SK-N-SH (cell line): Measurements from ENCODE around the gene HS3ST3A1.

Source experiments
- CHD2 ChIP-seq: fragments of 150-350 bp; IDR thresholded peaks from 2 replicates; pipeline ENCODE4 v1.6.1; 2018; ENCODE audit warnings: low read length; ENCODE audit not compliant: partially characterized antibody
- EP300 ChIP-seq, 2 experiments: IDR thresholded peaks; 2 replicates each; pipeline versions ENCODE4 v1.4.0 to v1.6.1; 2012; ENCODE audit warnings: borderline replicate concordance in 1 of 2, low read depth in 1 of 2, low read length in 1 of 2
- IRF3 ChIP-seq: fragments of 150-350 bp; IDR thresholded peaks from 2 replicates; pipeline ENCODE4 v1.6.1; 2016; ENCODE audit warnings: mild to moderate bottlenecking, low read depth, low read length
- RAD21 ChIP-seq: IDR thresholded peaks from 2 replicates; pipeline ENCODE4 v1.6.1; 2012; ENCODE audit warnings: mild to moderate bottlenecking, low read length
- TF ChIP-seq, protein P1 (sequence below): fragments of 200-600 bp; sonication (generic); IDR thresholded peaks from 2 replicates; pipeline ENCODE4 v1.6.1; 2017; ENCODE audit warnings: antibody characterized with exemption, mild to moderate bottlenecking, moderate library complexity

DNA sequence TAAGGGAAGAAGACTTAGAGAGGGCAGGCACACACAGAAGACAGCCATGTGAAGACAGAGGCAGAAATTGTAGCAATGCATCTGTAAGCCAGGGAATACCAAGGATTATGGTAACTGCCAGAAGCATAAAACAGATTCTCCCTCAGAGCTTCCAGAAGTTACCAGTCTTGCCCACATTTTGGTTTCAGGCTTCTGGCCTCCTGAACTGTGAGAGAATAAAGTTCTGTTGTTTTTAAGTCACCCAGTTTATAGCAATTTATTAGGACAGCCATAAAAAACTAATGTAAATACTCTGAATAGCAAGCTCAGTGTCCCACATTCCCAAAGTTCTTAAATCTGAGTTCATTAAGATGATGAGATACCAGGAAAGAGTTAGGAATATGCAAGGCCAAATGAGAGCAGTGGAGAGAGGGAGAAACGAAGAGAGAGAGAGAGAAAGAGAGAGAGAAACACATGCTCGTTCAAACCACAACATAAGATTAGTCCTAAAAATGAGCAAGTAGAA, 123.4 kb downstream of the HS3ST3A1 start:
- TF ChIP-seq, protein P1, sequence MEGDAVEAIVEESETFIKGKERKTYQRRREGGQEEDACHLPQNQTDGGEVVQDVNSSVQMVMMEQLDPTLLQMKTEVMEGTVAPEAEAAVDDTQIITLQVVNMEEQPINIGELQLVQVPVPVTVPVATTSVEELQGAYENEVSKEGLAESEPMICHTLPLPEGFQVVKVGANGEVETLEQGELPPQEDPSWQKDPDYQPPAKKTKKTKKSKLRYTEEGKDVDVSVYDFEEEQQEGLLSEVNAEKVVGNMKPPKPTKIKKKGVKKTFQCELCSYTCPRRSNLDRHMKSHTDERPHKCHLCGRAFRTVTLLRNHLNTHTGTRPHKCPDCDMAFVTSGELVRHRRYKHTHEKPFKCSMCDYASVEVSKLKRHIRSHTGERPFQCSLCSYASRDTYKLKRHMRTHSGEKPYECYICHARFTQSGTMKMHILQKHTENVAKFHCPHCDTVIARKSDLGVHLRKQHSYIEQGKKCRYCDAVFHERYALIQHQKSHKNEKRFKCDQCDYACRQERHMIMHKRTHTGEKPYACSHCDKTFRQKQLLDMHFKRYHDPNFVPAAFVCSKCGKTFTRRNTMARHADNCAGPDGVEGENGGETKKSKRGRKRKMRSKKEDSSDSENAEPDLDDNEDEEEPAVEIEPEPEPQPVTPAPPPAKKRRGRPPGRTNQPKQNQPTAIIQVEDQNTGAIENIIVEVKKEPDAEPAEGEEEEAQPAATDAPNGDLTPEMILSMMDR, result no peak
- no peak for TF ChIP-seq EP300 (IDR thresholded peaks at IDR 0.05; ENCODE audit: borderline replicate concordance in 1 of 2, low read depth in 1 of 2, low read length in 1 of 2)
- no peak for TF ChIP-seq CHD2
- TF ChIP-seq IRF3, result no peak
- no peak for TF ChIP-seq RAD21
